HUES6 (cell line): ENCODE measurements around the gene SLC6A4.

ENCODE experiments used
- H3K27ac ChIP-seq: 2 replicates; pipeline ENCODE4 v1.7.0; 2013; ENCODE audit warnings: low read depth, mild to moderate bottlenecking, low read length, inconsistent platforms
- H3K27me3 ChIP-seq: 2 replicates; pipeline ENCODE4 v1.6.1; 2013; ENCODE audit warnings: low read length; ENCODE audit not compliant: control insufficient read depth, insufficient read depth
- H3K36me3 ChIP-seq: 2 replicates; pipeline ENCODE4 v1.6.1; 2013; ENCODE audit warnings: low read length; ENCODE audit not compliant: control insufficient read depth, insufficient read depth
- H3K4me1 ChIP-seq: 2 replicates; pipeline ENCODE4 v1.6.1; 2013; ENCODE audit warnings: low read length; ENCODE audit not compliant: control insufficient read depth, insufficient read depth
- H3K4me3 ChIP-seq: 2 replicates; pipeline ENCODE4 v1.5.1; 2013; ENCODE audit warnings: low read depth, low read length
- H3K9ac ChIP-seq: one replicate; pipeline ENCODE4 v1.6.1; 2013; ENCODE audit warnings: mild to moderate bottlenecking, low read length
- H3K9me3 ChIP-seq: 2 replicates; pipeline ENCODE4 v1.6.1; 2013; ENCODE audit warnings: low read depth, low read length; ENCODE audit not compliant: control insufficient read depth, insufficient read depth

The SLC6A4 gene

GRCh38 chr17:30174556-30174955, 60.9 kb downstream of the SLC6A4 start:
- Histone ChIP-seq H3K36me3 (peaks cover 57% of the 10 kb centered on the region), H3K9me3 (no peaks in the 10 kb centered on the region)

GRCh38 chr17:30173649-30174048, 61.8 kb downstream of the SLC6A4 start:
- peaks cover 50% of the 10 kb centered on the region for H3K36me3 ChIP-seq
- H3K4me1 ChIP-seq, result no peaks in the 10 kb centered on the region
- no peak overlapping the region for H3K4me3 ChIP-seq
- no peaks in the 10 kb centered on the region for H3K9me3 ChIP-seq
- H3K27me3 ChIP-seq, result no peaks in the 10 kb centered on the region
- no peak overlapping the region for H3K27ac ChIP-seq
- no peak overlapping the region for H3K9ac ChIP-seq

More at GRCh38 chr17:30174556-30174955, 60.9 kb downstream of the SLC6A4 start:
- H3K27ac ChIP-seq, result no peak overlapping the region
- no peaks in the 10 kb centered on the region for H3K27me3 ChIP-seq
- H3K4me3 ChIP-seq, result no peak overlapping the region
- no peaks in the 10 kb centered on the region for H3K4me1 ChIP-seq
- no peak overlapping the region for H3K9ac ChIP-seq

- H3K36me3 ChIP-seq, result peaks cover 42% of the 10 kb centered on the region
- H3K9me3 ChIP-seq, result no peaks in the 10 kb centered on the region
- no peak overlapping the region for H3K9ac ChIP-seq
- H3K27me3 ChIP-seq, result no peaks in the 10 kb centered on the region
- no peaks in the 10 kb centered on the region for H3K4me1 ChIP-seq
- H3K27ac ChIP-seq, result no peak overlapping the region
- no peak overlapping the region for H3K4me3 ChIP-seq
Measured at GRCh38 chr17:30172560-30172959, 62.9 kb downstream of the SLC6A4 start.

- Histone ChIP-seq H3K9ac (no peak overlapping the region), H3K4me1 (no peaks in the 10 kb centered on the region), H3K27me3 (no peaks in the 10 kb centered on the region), H3K36me3 (peaks cover 33% of the 10 kb centered on the region), H3K27ac (no peak overlapping the region), H3K4me3 (no peak overlapping the region), H3K9me3 (no peaks in the 10 kb centered on the region)
Measured at GRCh38 chr17:30170415-30170987, 65.0 kb downstream of the SLC6A4 start.

- H3K4me3 ChIP-seq, result no peak overlapping the region
- H3K27ac ChIP-seq, result no peak overlapping the region
- peaks cover 11% of the 10 kb centered on the region for H3K36me3 ChIP-seq
- H3K9me3 ChIP-seq, result no peaks in the 10 kb centered on the region
- no peak overlapping the region for H3K9ac ChIP-seq
- no peaks in the 10 kb centered on the region for H3K4me1 ChIP-seq
- no peaks in the 10 kb centered on the region for H3K27me3 ChIP-seq
Measured at GRCh38 chr17:30165960-30166359, 69.5 kb downstream of the SLC6A4 start.

- H3K4me3 ChIP-seq, result no peak overlapping the region
- no peak overlapping the region for H3K9ac ChIP-seq
- H3K9me3 ChIP-seq, result no peaks in the 10 kb centered on the region
- H3K27me3 ChIP-seq, result no peaks in the 10 kb centered on the region
- H3K4me1 ChIP-seq, result no peaks in the 10 kb centered on the region
- no peak overlapping the region for H3K27ac ChIP-seq
- H3K36me3 ChIP-seq, result peaks cover 9% of the 10 kb centered on the region
Measured at GRCh38 chr17:30165147-30165546, 70.3 kb downstream of the SLC6A4 start.

- no peak overlapping the region for H3K9ac ChIP-seq
- no peak overlapping the region for H3K4me3 ChIP-seq
- H3K27me3 ChIP-seq, result no peaks in the 10 kb centered on the region
- no peak overlapping the region for H3K27ac ChIP-seq
- H3K9me3 ChIP-seq, result no peaks in the 10 kb centered on the region
- H3K36me3 ChIP-seq, result peaks cover 12% of the 10 kb centered on the region
- H3K4me1 ChIP-seq, result no peaks in the 10 kb centered on the region
Measured at GRCh38 chr17:30164531-30164930, 71.0 kb downstream of the SLC6A4 start.

- Histone ChIP-seq H3K27me3 (no peaks in the 10 kb centered on the region), H3K9ac (no peak overlapping the region), H3K36me3 (peaks cover 16% of the 10 kb centered on the region), H3K9me3 (no peaks in the 10 kb centered on the region), H3K27ac (no peak overlapping the region), H3K4me1 (no peaks in the 10 kb centered on the region), H3K4me3 (no peak overlapping the region)
Measured at GRCh38 chr17:30161601-30162000, 73.9 kb downstream of the SLC6A4 start.

- H3K36me3 ChIP-seq, result peaks cover 16% of the 10 kb centered on the region
- H3K9me3 ChIP-seq, result no peaks in the 10 kb centered on the region
- H3K27ac ChIP-seq, result no peak overlapping the region
- H3K4me3 ChIP-seq, result no peak overlapping the region
- no peak overlapping the region for H3K9ac ChIP-seq
- H3K4me1 ChIP-seq, result no peaks in the 10 kb centered on the region
- no peaks in the 10 kb centered on the region for H3K27me3 ChIP-seq
Measured at GRCh38 chr17:30160419-30161172, 74.9 kb downstream of the SLC6A4 start.

- Histone ChIP-seq H3K27ac (no peak overlapping the region), H3K4me1 (no peaks in the 10 kb centered on the region), H3K27me3 (no peaks in the 10 kb centered on the region), H3K36me3 (peaks cover 12% of the 10 kb centered on the region), H3K9me3 (no peaks in the 10 kb centered on the region), H3K9ac (no peak overlapping the region), H3K4me3 (no peak overlapping the region)
Measured at GRCh38 chr17:30158896-30159625, 76.4 kb downstream of the SLC6A4 start.

- no peak overlapping the region for H3K9ac ChIP-seq
- no peaks in the 10 kb centered on the region for H3K9me3 ChIP-seq
- no peak overlapping the region for H3K27ac ChIP-seq
- peaks cover 10% of the 10 kb centered on the region; the same call in 1 of the 2 replicates for H3K36me3 ChIP-seq
- H3K4me1 ChIP-seq, result no peaks in the 10 kb centered on the region
- H3K27me3 ChIP-seq, result no peaks in the 10 kb centered on the region
- H3K4me3 ChIP-seq, result no peak overlapping the region
Measured at GRCh38 chr17:30155389-30155788, 80.1 kb downstream of the SLC6A4 start.
